ENCODE data around the gene FAM98C.

- TF ChIP-seq TAF1 (IDR thresholded peaks at IDR 0.05; ENCODE audit: low read depth, low read length) (no peak), POLR2AphosphoS5 (IDR thresholded peaks at IDR 0.05; ENCODE audit: low read depth, low read length) (no peak), POLR2A (IDR thresholded peaks at IDR 0.05; ENCODE audit: low read depth, low read length) (no peak), SPI1 (IDR thresholded peaks at IDR 0.05; ENCODE audit: low read depth, low read length) (no peak), POU2F2 (IDR thresholded peaks at IDR 0.05; ENCODE audit: low read depth, low read length) (no peak), PAX5 (IDR thresholded peaks at IDR 0.05; ENCODE audit: insufficient read depth, low read length, severe bottlenecking) (no peak)
Measured at GRCh38 chr19:38389957-38390924, 12.7 kb upstream of the FAM98C start.

Data from GM12891 (cell line).